MM.1S (cell line): ENCODE data around the gene MARCHF10.

Experiments
- EZH2 ChIP-seq: fragments of 300-600 bp; sonication (generic); optimal IDR thresholded peaks from 2 replicates; pipeline ENCODE3; 2017; ENCODE audit warnings: low read depth, mild to moderate bottlenecking, antibody characterized with exemption, low read length, mixed read lengths
- EZH2phosphoT487 ChIP-seq: fragments of 300-600 bp; sonication (generic); IDR thresholded peaks from 2 replicates; pipeline ENCODE4 v1.6.1; 2018; ENCODE audit warnings: antibody characterized with exemption, low read length
- TF ChIP-seq, protein P1 (sequence below): fragments of 300-600 bp; sonication (generic); IDR thresholded peaks from 2 replicates; pipeline ENCODE4 v1.5.1; 2016; ENCODE audit warnings: antibody characterized with exemption, low read length, mixed read lengths

DNA sequence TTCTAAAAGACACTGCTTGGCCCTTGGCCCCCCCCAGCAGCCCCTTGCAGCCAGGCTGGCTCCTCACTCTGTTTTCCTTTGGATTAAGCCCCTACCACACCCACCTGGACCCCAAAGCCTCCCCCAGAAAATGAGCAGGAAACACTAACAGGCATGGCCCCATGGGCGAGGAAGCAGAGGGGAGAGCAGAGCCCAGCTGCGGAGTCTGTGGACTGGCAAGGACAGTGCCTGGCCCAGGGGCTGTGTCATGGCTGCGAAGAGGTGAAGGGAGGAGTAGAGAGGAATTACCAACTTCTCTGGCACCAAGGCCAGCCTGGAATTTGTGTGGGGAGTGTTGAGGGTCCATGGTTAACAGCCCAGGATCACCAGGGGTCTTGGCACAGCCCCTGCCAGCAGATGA, 133.3 kb downstream of the MARCHF10 start:
- TF ChIP-seq, protein P1, sequence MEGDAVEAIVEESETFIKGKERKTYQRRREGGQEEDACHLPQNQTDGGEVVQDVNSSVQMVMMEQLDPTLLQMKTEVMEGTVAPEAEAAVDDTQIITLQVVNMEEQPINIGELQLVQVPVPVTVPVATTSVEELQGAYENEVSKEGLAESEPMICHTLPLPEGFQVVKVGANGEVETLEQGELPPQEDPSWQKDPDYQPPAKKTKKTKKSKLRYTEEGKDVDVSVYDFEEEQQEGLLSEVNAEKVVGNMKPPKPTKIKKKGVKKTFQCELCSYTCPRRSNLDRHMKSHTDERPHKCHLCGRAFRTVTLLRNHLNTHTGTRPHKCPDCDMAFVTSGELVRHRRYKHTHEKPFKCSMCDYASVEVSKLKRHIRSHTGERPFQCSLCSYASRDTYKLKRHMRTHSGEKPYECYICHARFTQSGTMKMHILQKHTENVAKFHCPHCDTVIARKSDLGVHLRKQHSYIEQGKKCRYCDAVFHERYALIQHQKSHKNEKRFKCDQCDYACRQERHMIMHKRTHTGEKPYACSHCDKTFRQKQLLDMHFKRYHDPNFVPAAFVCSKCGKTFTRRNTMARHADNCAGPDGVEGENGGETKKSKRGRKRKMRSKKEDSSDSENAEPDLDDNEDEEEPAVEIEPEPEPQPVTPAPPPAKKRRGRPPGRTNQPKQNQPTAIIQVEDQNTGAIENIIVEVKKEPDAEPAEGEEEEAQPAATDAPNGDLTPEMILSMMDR = no peak
- TF ChIP-seq EZH2phosphoT487 (no peak), EZH2 (no peak)
